Smooth muscle cell (in vitro differentiated cells): ENCODE data around the gene PRKACG. TPM values are rescaled to one million over a fixed set of nuclear protein-coding genes. Genes with fewer than 3 reads are reported as not detected.
"Not testable (repeated sequence)": the region's sequence is repeated elsewhere in the genome, so short reads cannot be mapped to it uniquely, and the experiment has no call there.

Experiments used
- DNase-seq: peaks from one replicate; lab custom pipeline; 2025; ENCODE audit not compliant: unreplicated experiment; lab: John Stamatoyannopoulos, UW
- H2AFZ ChIP-seq: fragments of 200-600 bp; sonication (generic); 2 replicates; pipeline ENCODE4 v1.6.0; 2016; ENCODE audit warnings: antibody characterized with exemption, low read depth, mild to moderate bottlenecking
- H3F3A ChIP-seq: fragments of 200-600 bp; sonication (generic); 2 replicates; pipeline ENCODE4 v1.6.0; 2017; ENCODE audit warnings: antibody characterized with exemption, low read depth
- H3K27ac ChIP-seq: fragments of 200-600 bp; sonication (generic); 2 replicates; pipeline ENCODE4 v1.5.1; 2016; ENCODE audit warnings: low read depth, mild to moderate bottlenecking
- H3K27me3 ChIP-seq: fragments of 200-600 bp; sonication (generic); 2 replicates; pipeline ENCODE4 v1.6.1; 2016; ENCODE audit warnings: low read depth, mild to moderate bottlenecking
- H3K36me3 ChIP-seq: fragments of 200-600 bp; sonication (generic); 2 replicates; pipeline ENCODE4 v1.5.1; 2016; ENCODE audit warnings: low read depth
- H3K4me1 ChIP-seq: fragments of 200-600 bp; sonication (generic); 2 replicates; pipeline ENCODE4 v1.5.1; 2016; ENCODE audit warnings: low read depth
- H3K4me2 ChIP-seq: fragments of 200-600 bp; sonication (generic); 2 replicates; pipeline ENCODE4 v1.6.0; 2016; ENCODE audit warnings: mild to moderate bottlenecking
- H3K4me3 ChIP-seq: fragments of 200-600 bp; sonication (generic); 2 replicates; pipeline ENCODE4 v1.5.1; 2016; ENCODE audit warnings: mild to moderate bottlenecking
- H3K79me2 ChIP-seq: fragments of 200-600 bp; sonication (generic); 2 replicates; pipeline ENCODE4 v1.6.0; 2016; ENCODE audit warnings: low read depth, mild to moderate bottlenecking
- H3K9ac ChIP-seq: fragments of 200-600 bp; sonication (generic); 2 replicates; pipeline ENCODE4 v1.6.0; 2016; ENCODE audit warnings: low read depth
- H3K9me3 ChIP-seq: fragments of 200-600 bp; sonication (generic); replicated peaks from 2 replicates; pipeline ENCODE4 v1.5.1; 2016; ENCODE audit warnings: low read depth
- H4K20me1 ChIP-seq: fragments of 200-600 bp; sonication (generic); 2 replicates; pipeline ENCODE4 v1.6.0; 2016; ENCODE audit warnings: low read depth
- WGBS: methylation state at CpG from one replicate; pipeline ENCODE4 v1.1.7; 2016; ENCODE audit warnings: low lambda C conversion rate; 5-methylcytosine and 5-hydroxymethylcytosine counted together
- polyA plus RNA-seq: library from polyadenylated mRNA; unstranded; fragments of >200 nt; fragmentation: Nextera tagmentation; extraction: Ambion mirVana; gene quantifications from 2 replicates; pipeline ENCODE4 v1.2.1, GENCODE V29; 2016
- total RNA-seq: library from RNA; depleted of rRNA; stranded (reverse); fragments of >200 nt; gene quantifications from 2 replicates; pipeline ENCODE4 v1.2.3, GENCODE V29; 2014
- TF ChIP-seq, protein P1 (sequence below): fragments of 200-600 bp; sonication (generic); IDR thresholded peaks from 2 replicates; pipeline ENCODE4 v1.5.1; 2017; ENCODE audit warnings: borderline replicate concordance, mild to moderate bottlenecking, antibody characterized with exemption; ENCODE audit not compliant: insufficient read depth, poor library complexity, severe bottlenecking

PRKACG gene
- total and polyA plus RNA-seq, 2 experiments from 2014 or later: not detected

DNA sequence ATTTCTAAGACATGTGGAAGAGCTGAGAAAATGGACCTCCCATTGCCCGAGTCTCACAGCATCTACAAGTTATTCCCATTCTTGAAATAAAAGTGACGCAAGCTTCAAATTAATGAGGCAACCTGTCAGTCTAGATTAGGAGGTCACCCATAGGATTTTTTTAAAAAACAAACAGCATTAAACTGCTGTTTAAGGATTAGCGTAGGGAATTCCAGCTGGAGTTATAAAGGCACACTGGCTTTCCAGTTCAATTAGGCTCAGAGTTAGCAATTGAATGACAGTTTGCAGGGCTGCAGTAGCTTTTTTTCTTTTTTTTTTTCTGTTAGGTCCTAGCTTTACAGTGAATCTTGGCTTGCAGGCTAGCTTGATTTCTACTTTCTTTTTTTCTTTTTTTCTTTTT, 16.2 kb downstream of the PRKACG start:
- no peak overlapping the region for H3K4me3 ChIP-seq
- H2AFZ ChIP-seq: no peak overlapping the region
- WGBS: 78% methylated on average over 3 of the region's 3 CpGs
- H3K27ac ChIP-seq: no peak overlapping the region
- no peak overlapping the region for H3K9ac ChIP-seq
- H3K9me3 ChIP-seq: no peaks in the 10 kb centered on the region
- no peaks in the 10 kb centered on the region for H3K79me2 ChIP-seq
- TF ChIP-seq, protein P1, sequence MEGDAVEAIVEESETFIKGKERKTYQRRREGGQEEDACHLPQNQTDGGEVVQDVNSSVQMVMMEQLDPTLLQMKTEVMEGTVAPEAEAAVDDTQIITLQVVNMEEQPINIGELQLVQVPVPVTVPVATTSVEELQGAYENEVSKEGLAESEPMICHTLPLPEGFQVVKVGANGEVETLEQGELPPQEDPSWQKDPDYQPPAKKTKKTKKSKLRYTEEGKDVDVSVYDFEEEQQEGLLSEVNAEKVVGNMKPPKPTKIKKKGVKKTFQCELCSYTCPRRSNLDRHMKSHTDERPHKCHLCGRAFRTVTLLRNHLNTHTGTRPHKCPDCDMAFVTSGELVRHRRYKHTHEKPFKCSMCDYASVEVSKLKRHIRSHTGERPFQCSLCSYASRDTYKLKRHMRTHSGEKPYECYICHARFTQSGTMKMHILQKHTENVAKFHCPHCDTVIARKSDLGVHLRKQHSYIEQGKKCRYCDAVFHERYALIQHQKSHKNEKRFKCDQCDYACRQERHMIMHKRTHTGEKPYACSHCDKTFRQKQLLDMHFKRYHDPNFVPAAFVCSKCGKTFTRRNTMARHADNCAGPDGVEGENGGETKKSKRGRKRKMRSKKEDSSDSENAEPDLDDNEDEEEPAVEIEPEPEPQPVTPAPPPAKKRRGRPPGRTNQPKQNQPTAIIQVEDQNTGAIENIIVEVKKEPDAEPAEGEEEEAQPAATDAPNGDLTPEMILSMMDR: no peak
- no peak overlapping the region for H3K4me2 ChIP-seq
- no peaks in the 10 kb centered on the region for H4K20me1 ChIP-seq
- H3F3A ChIP-seq: no peaks in the 10 kb centered on the region
- peaks cover 27% of the 10 kb centered on the region for H3K4me1 ChIP-seq
- no peaks in the 10 kb centered on the region for H3K36me3 ChIP-seq
- no peaks in the 10 kb centered on the region for H3K27me3 ChIP-seq
- no peak for DNase-seq

DNA sequence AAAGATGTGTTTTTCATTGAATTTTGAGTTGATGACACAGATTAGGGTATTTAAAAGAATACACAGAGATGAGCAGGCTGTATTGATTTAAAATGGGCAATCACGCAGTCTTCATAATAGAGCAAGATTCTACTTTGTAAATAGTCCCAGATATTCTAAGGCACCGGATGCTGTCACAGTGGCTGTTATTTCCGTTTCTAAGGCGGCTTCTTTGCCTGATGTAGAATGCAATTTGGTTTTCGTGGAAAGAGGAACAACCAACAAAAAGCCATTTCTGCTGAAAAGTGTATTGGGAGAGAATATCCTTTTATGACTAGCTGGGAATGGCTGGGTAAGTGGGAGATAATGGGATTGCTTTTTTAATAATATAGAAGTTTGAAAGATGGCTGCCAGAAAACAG, 17.5 kb downstream of the PRKACG start:
- no peaks in the 10 kb centered on the region for H3K27me3 ChIP-seq
- H2AFZ ChIP-seq: no peak overlapping the region
- no peak for DNase-seq
- H3K4me2 ChIP-seq: no peak overlapping the region
- no peak overlapping the region for H3K4me3 ChIP-seq
- H3K9ac ChIP-seq: no peak overlapping the region
- no peaks in the 10 kb centered on the region for H3F3A ChIP-seq
- TF ChIP-seq, protein P1: no peak
- 89% methylated on average over 5 of the region's 5 CpGs for WGBS
- H4K20me1 ChIP-seq: no peaks in the 10 kb centered on the region
- H3K27ac ChIP-seq: no peak overlapping the region
- H3K9me3 ChIP-seq: no peaks in the 10 kb centered on the region
- H3K36me3 ChIP-seq: no peaks in the 10 kb centered on the region
- peaks cover 27% of the 10 kb centered on the region for H3K4me1 ChIP-seq
- no peaks in the 10 kb centered on the region for H3K79me2 ChIP-seq

DNA sequence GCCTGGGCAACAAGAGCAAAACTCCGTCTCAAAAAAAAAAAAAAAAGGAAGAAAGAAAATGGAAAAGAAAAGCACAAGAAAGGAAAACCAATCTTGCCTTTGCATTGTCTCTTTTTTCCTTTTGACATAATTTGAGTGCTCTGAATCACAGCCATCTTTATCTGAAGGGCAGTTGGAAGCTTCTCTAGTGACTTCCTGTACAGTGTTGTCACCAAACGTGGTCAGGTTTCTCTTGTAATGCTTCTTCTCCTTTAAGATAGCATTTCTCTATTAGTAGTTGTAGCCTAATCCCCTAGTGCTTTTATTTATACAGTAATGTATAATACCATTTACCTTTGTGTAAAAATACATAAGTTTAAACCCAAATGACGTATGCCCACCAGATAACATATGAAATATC, 18.1 kb downstream of the PRKACG start:
- peaks cover 27% of the 10 kb centered on the region for H3K4me1 ChIP-seq
- H3K79me2 ChIP-seq: no peaks in the 10 kb centered on the region
- no peaks in the 10 kb centered on the region for H3F3A ChIP-seq
- no peaks in the 10 kb centered on the region for H3K27me3 ChIP-seq
- H3K4me3 ChIP-seq: no peak overlapping the region
- WGBS: 87% methylated on average over 3 of the region's 3 CpGs
- H2AFZ ChIP-seq: no peak overlapping the region
- no peaks in the 10 kb centered on the region for H3K36me3 ChIP-seq
- no peaks in the 10 kb centered on the region for H4K20me1 ChIP-seq
- no peaks in the 10 kb centered on the region for H3K9me3 ChIP-seq
- no peak overlapping the region for H3K27ac ChIP-seq
- DNase-seq: no peak
- H3K9ac ChIP-seq: no peak overlapping the region
- TF ChIP-seq, protein P1: no peak
- no peak overlapping the region for H3K4me2 ChIP-seq

DNA sequence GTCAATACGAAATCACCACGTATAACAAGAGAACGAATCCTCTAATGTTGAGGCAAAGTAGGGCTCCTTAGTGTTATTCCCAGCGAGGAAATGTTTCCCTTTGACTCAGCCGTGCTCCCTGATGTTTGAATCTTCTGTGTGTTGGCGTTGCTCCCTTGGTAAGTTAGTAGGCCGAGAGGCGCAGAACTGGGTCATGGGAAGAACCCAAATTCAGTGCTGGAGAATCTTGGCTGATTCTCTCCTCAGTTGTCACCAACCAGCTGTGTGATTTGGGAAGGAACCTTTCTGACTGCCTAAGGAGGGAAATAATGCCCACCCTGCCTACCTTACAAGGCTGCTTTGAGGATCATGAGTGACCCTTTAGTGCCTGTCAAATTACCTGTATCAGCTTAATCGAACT, 22.5 kb downstream of the PRKACG start:
- H3F3A ChIP-seq: no peaks in the 10 kb centered on the region
- H3K9ac ChIP-seq: no peak overlapping the region
- WGBS: 94% methylated on average over 9 of the region's 9 CpGs
- H3K4me2 ChIP-seq: no peak overlapping the region
- DNase-seq: no peak
- peaks cover 3% of the 10 kb centered on the region for H3K4me1 ChIP-seq
- no peaks in the 10 kb centered on the region for H3K27me3 ChIP-seq
- no peak overlapping the region for H3K27ac ChIP-seq
- no peaks in the 10 kb centered on the region for H3K36me3 ChIP-seq
- TF ChIP-seq, protein P1: no peak
- no peak overlapping the region for H3K4me3 ChIP-seq
- no peaks in the 10 kb centered on the region for H4K20me1 ChIP-seq
- no peak overlapping the region for H2AFZ ChIP-seq
- H3K9me3 ChIP-seq: no peaks in the 10 kb centered on the region
- H3K79me2 ChIP-seq: no peaks in the 10 kb centered on the region

DNA sequence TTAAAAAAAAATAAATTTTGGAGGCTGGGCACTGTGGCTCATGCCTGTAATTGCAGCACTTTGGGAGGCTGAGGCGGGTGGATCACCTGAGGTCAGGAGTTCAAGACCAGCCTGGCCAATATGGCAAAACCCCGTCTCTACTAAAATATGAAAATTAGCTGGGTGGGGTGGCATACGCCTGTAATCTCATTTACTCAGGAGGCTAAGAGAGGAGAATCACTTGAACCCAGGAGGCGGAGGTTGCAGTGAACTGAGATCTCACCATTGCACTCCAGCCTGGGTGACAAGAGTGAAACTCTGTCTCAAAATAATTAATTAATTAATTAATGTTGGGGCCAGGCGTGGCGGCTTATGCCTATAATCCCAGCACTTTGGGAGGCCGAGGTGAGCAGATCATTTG, 27.0 kb downstream of the PRKACG start:
- H3K79me2 ChIP-seq, H3K4me2 ChIP-seq, H4K20me1 ChIP-seq, H2AFZ ChIP-seq, H3K9ac ChIP-seq, H3K36me3 ChIP-seq, H3K27ac ChIP-seq, H3K4me3 ChIP-seq, H3K27me3 ChIP-seq, DNase-seq, H3K4me1 ChIP-seq, H3K9me3 ChIP-seq, H3F3A ChIP-seq: not testable (repeated sequence)
- WGBS: 92% methylated on average over 7 of the region's 7 CpGs
